Coronary artery (tissue), 2 donors: ENCODE results near the gene KLHDC8A.
A peak's percentile ranks its signal among the peaks of the same experiment; 100 is the strongest.
"Not testable (repeated sequence)": the region's sequence is repeated elsewhere in the genome, so short reads cannot be mapped to it uniquely, and the experiment has no call there.

ENCODE experiments used
- DNase-seq: peaks from one replicate; pipeline ENCODE4 v3.0.0-alpha.2; 2017; ENCODE audit warnings: low spot score
- H3K27ac ChIP-seq, 2 donors: fragments of 200-600 bp; sonication (generic); one replicate each; pipeline ENCODE4 v1.5.1; 2016 to 2019
- H3K4me3 ChIP-seq: fragments of 200-600 bp; sonication (generic); 2 replicates; pipeline ENCODE4 v1.5.1; 2016; ENCODE audit warnings: mild to moderate bottlenecking, moderate library complexity
- CTCF ChIP-seq: fragments of 200-600 bp; sonication (generic); IDR thresholded peaks from one replicate; pipeline ENCODE4 v1.5.1; 2019; ENCODE audit warnings: antibody characterized with exemption

KLHDC8A gene

GRCh38 chr1:205370780-205371179, 14.1 kb upstream of the KLHDC8A start:
- H3K4me3 ChIP-seq, result no peak overlapping the region
- DNase-seq, result no peak
- TF ChIP-seq CTCF, result no peak
- no peak overlapping the region for H3K27ac ChIP-seq

GRCh38 chr1:205369701-205370123, 13.0 kb upstream of the KLHDC8A start:
- no peak overlapping the region for H3K27ac ChIP-seq
- DNase-seq, result no peak
- no peak for TF ChIP-seq CTCF
- no peak overlapping the region for H3K4me3 ChIP-seq

- Histone ChIP-seq H3K27ac (no peak overlapping the region), H3K4me3 (no peak overlapping the region)
- no peak for DNase-seq
- no peak for TF ChIP-seq CTCF
Observed at GRCh38 chr1:205368478-205368877, 11.8 kb upstream of the KLHDC8A start.

- no peak overlapping the region for H3K4me3 ChIP-seq
- H3K27ac ChIP-seq, result no peak overlapping the region
- TF ChIP-seq CTCF, result no peak
- DNase-seq, result peak; percentile 40
Observed at GRCh38 chr1:205365945-205366463, 9.3 kb upstream of the KLHDC8A start.

- not testable (repeated sequence) for H3K27ac ChIP-seq
Observed at GRCh38 chr1:205365086-205365485, 8.4 kb upstream of the KLHDC8A start.

GRCh38 chr1:205360891-205361290, 4.2 kb upstream of the KLHDC8A start:
- no peak for TF ChIP-seq CTCF
- DNase-seq, result no peak
- Histone ChIP-seq H3K27ac (no peak overlapping the region), H3K4me3 (no peak overlapping the region)

More at GRCh38 chr1:205365086-205365485, 8.4 kb upstream of the KLHDC8A start:
- not testable (repeated sequence) for H3K4me3 ChIP-seq, DNase-seq

- TF ChIP-seq CTCF, result no peak
- no peak overlapping the region for H3K27ac ChIP-seq
- DNase-seq, result no peak
- no peak overlapping the region for H3K4me3 ChIP-seq
Observed at GRCh38 chr1:205359771-205360565, 3.2 kb upstream of the KLHDC8A start.
